Activated T-cell treated with anti-CD3 and anti-CD28 coated beads, Interleukin-2, amount 50 U/mL, for 1 hour (primary cell): Measurements from ENCODE around the gene TMEM52.
A peak's percentile ranks its signal among the peaks of the same experiment; 100 is the strongest.
"Not testable (repeated sequence)": the region's sequence is repeated elsewhere in the genome, so short reads cannot be mapped to it uniquely, and the experiment has no call there.

ENCODE experiments used
- DNase-seq: peaks from one replicate; pipeline ENCODE4 v3.0.0-alpha.2; 2020

TMEM52 gene

GRCh38 chr1:1945782-1946393 lies 26.8 kb upstream of the TMEM52 start:
- no peak for DNase-seq

- DNase-seq: peak; percentile 71
Measured at GRCh38 chr1:1943834-1944570, 24.9 kb upstream of the TMEM52 start.

GRCh38 chr1:1942753-1943656 lies 23.9 kb upstream of the TMEM52 start:
- no peak for DNase-seq

GRCh38 chr1:1941868-1942752 lies 23.0 kb upstream of the TMEM52 start:
- DNase-seq: no peak

GRCh38 chr1:1941211-1941841 lies 22.2 kb upstream of the TMEM52 start:
- DNase-seq: no peak

GRCh38 chr1:1940123-1940425 lies 21.0 kb upstream of the TMEM52 start:
- DNase-seq: no peak

GRCh38 chr1:1939296-1940122 lies 20.4 kb upstream of the TMEM52 start:
- no peak for DNase-seq

- no peak for DNase-seq
Measured at GRCh38 chr1:1938613-1939295, 19.7 kb upstream of the TMEM52 start.

- DNase-seq: no peak
Measured at GRCh38 chr1:1938276-1938573, 19.1 kb upstream of the TMEM52 start.

- no peak for DNase-seq
Measured at GRCh38 chr1:1937549-1938275, 18.6 kb upstream of the TMEM52 start.

GRCh38 chr1:1937061-1937460 lies 18.0 kb upstream of the TMEM52 start:
- DNase-seq: no peak

GRCh38 chr1:1934848-1935247 lies 15.8 kb upstream of the TMEM52 start:
- DNase-seq: not testable (repeated sequence)

GRCh38 chr1:1929639-1930545 lies 10.8 kb upstream of the TMEM52 start:
- DNase-seq: no peak

GRCh38 chr1:1929102-1929638 lies 10.1 kb upstream of the TMEM52 start:
- DNase-seq: no peak

- no peak for DNase-seq
Measured at GRCh38 chr1:1928231-1929101, 9.4 kb upstream of the TMEM52 start.

- no peak for DNase-seq
Measured at GRCh38 chr1:1927751-1928150, 8.7 kb upstream of the TMEM52 start.

- DNase-seq: no peak
Measured at GRCh38 chr1:1926886-1927660, 8.0 kb upstream of the TMEM52 start.
